HG02798 (cell line): ENCODE data around the gene SLC7A8.

Experiments used
- ATAC-seq: cut with Tn5 transposase; IDR thresholded peaks from one replicate; pipeline ENCODE4 v1.9.1; 2021; ENCODE audit warnings: mild to moderate bottlenecking; ENCODE audit not compliant: unreplicated experiment, poor library complexity

Gene SLC7A8

DNA sequence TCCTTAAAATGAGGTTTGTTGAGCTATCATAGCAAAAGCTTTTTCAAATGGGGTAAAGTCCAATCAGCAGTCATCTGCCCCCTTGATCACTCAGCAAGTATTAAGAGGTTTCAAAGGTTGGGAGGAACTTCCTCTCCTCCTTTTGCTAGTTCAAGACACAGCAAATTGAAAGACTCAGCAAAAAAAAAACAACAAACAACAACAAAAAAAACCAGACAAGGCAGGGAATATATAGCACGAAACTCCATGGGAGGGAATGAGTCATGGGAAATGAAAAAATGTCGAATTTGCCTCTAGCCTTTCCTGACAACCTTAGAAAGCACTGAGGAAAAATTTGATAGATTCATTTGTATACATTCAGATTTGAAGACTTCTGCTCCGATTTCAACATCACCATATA is 1.6 kb upstream of the SLC7A8 start:
- ATAC-seq: no peak

DNA sequence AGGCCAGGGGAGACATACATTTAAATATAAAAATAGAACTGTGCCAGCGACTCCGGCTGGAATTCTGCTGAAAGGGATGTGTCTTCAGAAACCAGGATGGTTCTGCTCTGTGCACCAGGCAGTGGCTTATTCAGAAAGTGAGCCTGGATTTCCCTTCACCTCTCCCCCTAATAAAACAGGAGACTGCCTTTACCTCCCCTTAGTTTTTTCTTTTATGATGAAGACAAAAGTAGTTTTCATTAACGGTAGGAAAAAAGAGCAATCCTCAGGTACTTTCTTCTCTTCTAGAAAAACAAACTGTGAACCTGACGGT is 346 bp downstream of the SLC7A8 start:
- no peak for ATAC-seq

GRCh38 chr14:23182372-23183157 is 895 bp downstream of the SLC7A8 start:
- ATAC-seq: no peak

- no peak for ATAC-seq
These were observed 1.5 kb downstream of the SLC7A8 start for GRCh38 chr14:23181946-23182345.

- no peak for ATAC-seq
These were observed 2.0 kb downstream of the SLC7A8 start for GRCh38 chr14:23181453-23181852.

DNA sequence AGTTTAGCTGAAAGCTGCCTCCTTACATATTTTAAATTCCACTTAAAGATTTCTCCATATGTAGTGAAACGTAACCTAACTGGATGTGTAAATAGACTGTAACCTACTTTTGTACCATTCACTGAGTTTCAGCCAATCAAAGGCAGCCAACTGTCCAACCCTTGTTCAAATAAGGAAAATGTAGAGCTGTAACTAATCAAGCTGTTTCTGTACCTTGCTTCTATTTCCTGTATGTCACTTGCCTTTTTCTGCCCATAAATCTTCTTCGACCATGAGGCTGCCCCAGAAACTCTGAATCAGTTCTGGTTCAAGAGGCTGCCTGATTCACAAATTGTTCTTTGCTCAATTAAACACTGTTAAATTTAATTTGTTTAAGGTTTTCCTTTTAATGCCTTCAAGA is 6.3 kb downstream of the SLC7A8 start:
- ATAC-seq: no peak

- ATAC-seq: no peak
These were observed 7.6 kb downstream of the SLC7A8 start for GRCh38 chr14:23175823-23176222.

- ATAC-seq: no peak
These were observed 8.9 kb downstream of the SLC7A8 start for GRCh38 chr14:23174296-23175184.

GRCh38 chr14:23173796-23174195 is 9.7 kb downstream of the SLC7A8 start:
- ATAC-seq: no peak

DNA sequence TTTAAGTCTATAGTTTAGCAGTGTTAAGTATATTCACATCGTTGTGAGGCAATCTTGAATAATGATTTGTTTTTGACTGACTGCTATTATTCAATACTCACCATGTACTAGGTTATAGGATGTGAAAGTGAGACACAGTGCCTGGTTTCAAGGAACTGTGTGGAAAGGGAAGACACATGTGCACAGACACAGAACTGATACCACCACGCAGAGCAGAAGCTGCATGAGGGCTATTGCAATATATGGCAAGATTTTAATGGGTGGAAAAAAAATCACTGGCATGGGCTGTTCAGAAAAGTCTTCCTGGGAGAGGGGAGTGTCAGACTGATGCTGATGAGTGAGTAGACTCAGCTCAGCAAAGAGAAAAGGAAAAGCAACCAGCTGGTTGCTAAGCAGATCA is 10.4 kb downstream of the SLC7A8 start:
- ATAC-seq: no peak

GRCh38 chr14:23172574-23172973 is 10.9 kb downstream of the SLC7A8 start:
- no peak for ATAC-seq

- ATAC-seq: no peak
These were observed 11.4 kb downstream of the SLC7A8 start for GRCh38 chr14:23172096-23172495.

GRCh38 chr14:23171222-23171975 is 12.1 kb downstream of the SLC7A8 start:
- ATAC-seq: no peak

DNA sequence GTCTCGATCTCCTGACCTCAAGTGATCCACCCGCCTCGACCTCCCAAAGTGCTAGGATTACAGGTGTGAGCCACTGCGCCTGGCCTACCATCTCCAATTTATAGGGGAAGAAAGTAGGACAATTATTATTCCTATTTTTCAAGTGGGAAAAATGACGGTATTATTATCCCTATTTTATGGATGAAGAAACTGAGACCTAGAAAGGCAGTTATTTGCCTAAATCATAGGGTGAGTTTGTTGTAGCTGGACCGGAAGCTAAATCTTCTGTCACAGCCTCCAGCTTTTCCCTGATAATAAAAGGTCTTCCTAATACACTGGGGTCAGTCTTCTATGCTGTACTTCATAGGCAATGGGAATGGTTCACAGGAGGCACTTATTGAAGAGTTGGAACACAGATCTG is 13.8 kb downstream of the SLC7A8 start:
- ATAC-seq: no peak

DNA sequence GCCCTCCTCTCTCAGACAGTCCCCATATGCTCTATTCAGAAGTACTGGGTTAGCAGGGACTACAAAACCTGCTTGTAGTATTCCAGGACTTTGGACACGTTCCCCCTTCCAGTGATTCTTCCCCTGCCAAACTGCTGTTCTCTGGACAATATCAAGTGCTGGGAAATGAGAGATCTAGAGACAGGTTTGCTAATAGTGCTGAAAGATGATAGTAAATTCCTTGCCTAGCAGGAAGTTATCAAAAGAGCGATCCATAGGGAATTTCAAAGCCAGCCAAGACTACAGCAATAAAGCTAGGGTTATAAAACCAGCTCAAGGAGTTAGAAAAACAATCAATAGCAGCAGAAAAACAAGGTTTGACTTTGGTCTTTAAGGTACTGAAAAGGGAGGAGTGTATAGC is 15.2 kb downstream of the SLC7A8 start:
- no peak for ATAC-seq

GRCh38 chr14:23167116-23167847 is 16.2 kb downstream of the SLC7A8 start:
- ATAC-seq: no peak

DNA sequence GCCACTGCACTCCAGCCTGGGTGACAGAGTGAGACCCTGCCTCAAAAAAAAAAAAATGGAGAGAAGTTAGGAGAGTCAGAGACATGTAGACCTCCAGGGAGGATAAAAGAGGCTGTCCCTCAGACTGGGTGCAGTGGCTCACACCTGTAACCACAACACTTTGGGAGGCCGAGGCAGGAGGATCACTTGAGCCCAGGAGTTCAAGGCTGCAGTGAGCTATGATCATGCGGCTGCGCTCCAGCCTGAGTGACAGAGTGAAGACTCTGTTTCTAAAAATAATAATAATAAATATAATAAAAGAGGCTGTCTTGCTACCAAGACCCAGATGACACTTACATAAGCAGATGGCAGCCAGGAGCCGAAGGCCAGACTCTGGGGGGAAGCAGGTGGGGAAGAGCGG is 18.5 kb downstream of the SLC7A8 start:
- ATAC-seq: no peak

DNA sequence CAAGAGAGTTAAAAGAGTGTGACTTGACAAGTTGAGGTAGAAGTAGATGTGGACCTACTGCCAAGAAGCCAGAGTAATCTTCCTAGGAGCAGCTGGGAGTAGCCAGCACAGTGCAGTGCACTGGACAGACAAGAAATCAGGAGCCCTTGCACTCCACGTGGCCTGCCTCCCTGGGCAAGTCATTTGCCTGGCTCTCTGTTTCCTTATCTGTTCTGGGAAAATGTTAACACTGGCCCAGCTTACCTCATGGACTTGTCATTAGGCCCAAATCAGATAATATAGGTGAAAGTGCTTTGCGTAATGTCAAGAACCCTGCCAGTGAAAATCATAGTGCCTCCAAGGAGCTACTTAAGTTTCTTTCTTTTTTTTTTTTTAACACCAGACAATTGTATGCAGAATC is 19.2 kb downstream of the SLC7A8 start:
- ATAC-seq: no peak

DNA sequence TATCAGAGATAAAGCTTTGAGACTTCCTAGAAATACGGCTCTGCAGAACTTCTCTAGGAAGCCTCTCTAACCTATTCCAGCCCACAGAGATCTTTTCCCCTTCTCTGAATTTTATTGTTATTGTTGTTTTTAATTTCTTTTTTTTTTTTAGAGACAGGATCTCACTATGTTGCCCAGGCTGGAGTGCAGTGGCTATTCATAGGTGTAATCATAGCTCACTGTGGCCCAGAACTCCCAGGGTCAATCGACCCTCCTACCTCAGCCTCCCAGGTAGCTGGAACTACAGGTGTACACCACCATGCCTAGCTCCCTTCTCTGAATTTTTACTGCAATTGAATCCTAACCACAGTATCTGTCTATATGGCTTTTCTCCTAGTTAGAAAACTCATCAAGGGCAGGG is 19.6 kb downstream of the SLC7A8 start:
- ATAC-seq: no peak

- no peak for ATAC-seq
These were observed 20.7 kb downstream of the SLC7A8 start for GRCh38 chr14:23162800-23163199.
